NCI-H2081 treated with DMSO at 0.1 percent for 48 hours (cell line): ENCODE measurements around the gene CORO7.

Source experiments
- DNase-seq: peaks from one replicate; lab custom pipeline; 2025; lab: John Stamatoyannopoulos, UW

Gene CORO7

GRCh38 chr16:4321286-4322120, 94.9 kb downstream of the CORO7 start:
- DNase-seq = no peak

DNA sequence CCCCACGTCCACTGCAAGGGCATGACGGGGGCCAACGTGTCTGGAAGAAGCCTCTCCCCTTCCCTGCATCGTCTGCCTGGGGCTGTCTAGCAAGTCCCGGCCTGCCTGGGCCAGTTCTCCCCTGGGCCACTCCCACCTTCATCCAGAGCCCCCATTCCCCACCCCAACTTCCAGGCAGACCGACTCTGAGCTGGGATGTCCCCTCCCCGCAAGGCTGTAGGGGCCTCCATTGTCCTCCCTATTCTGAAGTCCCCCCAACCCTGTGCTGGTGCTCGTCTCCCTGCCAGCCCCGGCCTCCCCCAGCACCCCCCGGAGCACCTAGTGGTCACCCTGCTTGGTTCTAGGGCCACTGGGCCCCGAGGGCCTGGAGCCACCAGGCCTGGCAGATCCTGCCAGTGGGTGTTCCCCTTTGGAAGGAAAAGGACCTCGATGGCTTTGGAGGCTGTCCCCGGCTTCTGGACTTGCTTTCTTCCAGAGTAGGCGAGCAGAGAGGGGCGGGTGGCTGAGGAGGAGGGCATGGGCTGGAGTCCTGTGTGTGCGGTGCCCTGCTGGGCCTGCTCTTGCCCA, 95.7 kb downstream of the CORO7 start:
- no peak for DNase-seq

- DNase-seq = no peak
These were observed 96.7 kb downstream of the CORO7 start for GRCh38 chr16:4319454-4320421.

GRCh38 chr16:4318967-4319366, 97.4 kb downstream of the CORO7 start:
- no peak for DNase-seq

- no peak for DNase-seq
These were observed 97.9 kb downstream of the CORO7 start for GRCh38 chr16:4318451-4318910.

DNA sequence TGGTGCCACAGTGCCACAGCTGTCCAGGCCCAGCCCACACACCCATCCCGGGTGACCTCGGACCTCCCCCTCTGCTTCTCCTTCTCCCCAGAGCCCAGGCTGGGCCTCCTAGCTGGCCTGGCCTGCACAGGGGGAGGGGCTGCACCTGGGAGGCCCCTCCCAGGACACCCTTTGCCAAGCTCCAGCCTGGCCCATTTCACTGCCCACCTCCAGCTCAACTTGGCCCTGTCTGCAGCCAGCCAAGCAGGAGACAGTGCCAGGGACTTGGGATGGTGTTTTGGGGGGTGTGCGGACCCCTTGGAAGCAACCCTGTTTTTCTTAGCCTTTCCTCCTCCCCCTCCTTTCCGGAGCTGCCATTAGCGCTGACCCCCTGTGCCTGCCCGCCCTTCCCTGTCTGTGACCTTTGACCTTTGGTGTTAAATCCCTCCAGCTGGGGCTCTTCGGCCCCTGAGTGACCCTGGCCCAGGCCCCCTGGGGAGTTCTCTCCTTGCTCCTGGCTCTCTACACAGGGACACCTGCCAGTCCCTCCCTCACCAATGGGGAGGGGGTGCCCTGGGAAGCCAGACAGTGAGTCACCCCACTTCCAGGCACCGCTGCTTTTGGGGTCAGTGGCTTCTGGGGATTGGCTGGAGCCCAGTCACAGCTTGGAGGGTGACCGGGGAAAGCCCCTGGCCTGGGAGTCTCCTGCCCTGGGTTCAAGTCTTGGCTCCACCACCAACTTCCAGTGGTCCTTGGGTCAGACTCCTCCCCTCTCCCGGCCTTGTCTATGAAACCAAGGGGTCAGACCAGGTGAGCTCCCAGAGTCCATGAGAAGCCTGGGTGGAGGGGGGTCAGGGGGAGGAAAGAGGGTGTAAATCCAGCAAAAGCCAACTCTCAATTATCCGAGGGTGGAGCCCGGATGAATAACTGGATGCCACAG, 98.6 kb downstream of the CORO7 start:
- DNase-seq = no peak

- DNase-seq = no peak
These were observed 99.4 kb downstream of the CORO7 start for GRCh38 chr16:4316864-4317531.

DNA sequence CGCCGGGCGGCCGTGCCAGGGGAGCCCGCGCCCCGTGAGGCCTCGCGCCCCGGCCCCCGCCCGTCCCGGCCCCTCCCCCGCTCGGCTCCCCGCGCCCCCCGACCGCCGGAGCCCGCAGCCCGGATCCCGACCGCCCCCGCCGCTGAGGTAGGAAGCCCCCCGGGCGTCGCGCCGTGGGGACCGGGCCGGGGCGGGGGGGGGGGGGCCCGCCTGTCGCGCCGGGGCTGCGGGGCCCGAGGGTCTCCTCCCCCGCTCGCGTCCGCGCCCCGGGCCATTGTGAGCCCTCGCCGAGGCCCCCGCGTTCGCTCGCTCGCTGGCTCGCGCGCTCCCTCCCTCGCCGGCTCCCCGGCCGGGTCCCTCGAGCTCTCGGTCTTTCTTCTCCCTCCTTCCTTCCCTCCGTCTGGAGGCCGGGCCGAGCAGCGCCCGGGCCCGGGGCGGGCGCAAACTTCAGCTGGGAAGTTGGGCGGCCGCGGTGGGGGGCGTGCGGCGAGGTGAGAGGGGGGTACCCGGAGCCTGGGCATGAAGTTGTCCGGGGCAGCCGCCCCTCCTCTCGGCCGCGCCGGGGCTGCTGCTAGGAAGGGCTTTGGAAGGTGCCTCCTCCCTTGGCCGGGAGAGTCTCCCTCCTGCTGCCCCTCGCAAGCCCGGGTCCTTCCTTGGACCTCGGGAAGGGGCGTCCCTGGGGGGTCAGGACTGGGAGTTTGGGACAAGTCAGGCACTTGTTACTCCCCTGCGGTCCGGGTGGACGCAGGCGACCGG, 100.1 kb downstream of the CORO7 start:
- no peak for DNase-seq

DNA sequence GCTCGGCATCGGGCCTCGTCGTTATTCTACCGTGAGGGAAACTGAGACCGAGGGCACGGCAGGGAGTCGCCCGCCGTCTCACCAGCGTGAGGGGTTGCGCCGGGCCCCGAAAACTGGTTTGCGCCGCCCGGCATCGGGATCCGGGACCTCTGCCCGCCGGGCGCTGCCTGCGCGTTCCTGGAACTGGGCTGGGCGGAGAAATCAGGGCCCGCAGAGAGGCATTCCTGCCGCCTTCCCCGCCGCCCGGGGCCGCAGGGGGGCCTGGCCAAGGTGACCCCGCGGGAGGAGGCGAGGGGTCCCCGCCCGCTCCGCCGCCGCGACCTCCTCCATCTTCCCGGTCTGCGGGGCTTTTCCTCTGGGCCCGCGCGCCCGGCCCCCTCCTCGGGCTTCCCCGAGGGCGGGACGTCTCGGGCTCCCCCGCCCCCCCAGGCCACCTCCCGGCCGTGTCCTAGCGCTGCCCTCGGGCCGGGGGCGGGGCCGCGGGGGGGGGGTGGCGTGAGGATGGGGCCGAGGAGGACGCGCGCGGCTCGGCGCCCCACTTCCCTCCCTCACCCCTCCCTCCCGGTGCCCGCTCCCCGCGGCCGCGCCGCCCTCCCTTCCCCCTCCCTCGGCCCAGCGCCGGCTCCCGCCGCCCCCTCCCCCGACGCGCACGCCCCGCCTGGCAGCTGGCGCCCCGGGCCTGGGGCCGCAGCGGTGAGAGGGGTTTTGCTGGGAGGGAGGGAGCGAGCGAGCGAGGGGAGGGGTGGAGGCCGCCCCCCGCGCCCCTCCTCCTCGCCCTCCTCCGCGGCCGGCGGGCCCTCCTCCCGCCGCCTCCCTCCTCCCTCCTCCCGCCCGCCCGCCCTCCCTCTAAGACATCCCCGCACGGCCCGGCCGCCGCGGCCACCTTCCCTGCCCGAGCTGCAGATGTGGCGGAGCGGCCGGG, 100.9 kb downstream of the CORO7 start, which contains the start of gene GLIS2:
TSS of gene GLIS2 (plus strand) at position 882 of the 922 bp plus-strand sequence. CDS start 16,214 bp downstream, outside the sequence.
- no peak for DNase-seq

GRCh38 chr16:4314532-4315185, 101.7 kb downstream of the CORO7 start:
- DNase-seq = no peak

- DNase-seq = no peak
These were observed 102.5 kb downstream of the CORO7 start for GRCh38 chr16:4313563-4314531.

DNA sequence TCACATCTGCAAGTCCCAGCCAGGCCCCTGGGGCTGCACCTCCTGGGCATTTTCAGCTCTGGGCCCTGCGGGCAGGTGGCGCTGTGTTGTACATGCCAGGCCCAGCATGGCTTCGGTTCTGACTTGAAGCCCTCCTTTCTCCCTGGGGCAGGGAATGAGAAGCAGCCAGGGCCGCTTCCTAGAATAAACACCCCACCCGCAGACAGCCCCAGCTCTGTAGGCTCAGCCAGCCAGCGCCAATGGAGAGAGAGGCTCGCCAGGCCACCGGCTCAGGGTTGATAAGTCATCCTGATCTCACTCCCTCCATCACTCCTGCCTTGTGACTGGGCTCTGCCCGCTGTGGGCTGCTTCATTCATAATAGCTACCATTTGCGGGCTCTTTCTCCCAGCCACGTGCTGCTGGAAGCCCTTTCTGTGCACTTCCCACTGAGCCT, 106.5 kb downstream of the CORO7 start:
- no peak for DNase-seq

GRCh38 chr16:4309102-4309832, 107.1 kb downstream of the CORO7 start:
- DNase-seq = no peak

- peak; percentile 66 for DNase-seq
These were observed 109.0 kb downstream of the CORO7 start for GRCh38 chr16:4307215-4308037.

GRCh38 chr16:4306470-4307214, 109.8 kb downstream of the CORO7 start:
- DNase-seq = no peak
